GM12891 (cell line): Measurements from ENCODE around the gene SPATS2.
A peak's percentile ranks its signal among the peaks of the same experiment; 100 is the strongest.

Experiments used
- DNase-seq: peaks from one replicate; pipeline ENCODE4 v3.0.0; 2011; ENCODE audit warnings: low spot score; ENCODE audit not compliant: insufficient read length
- FAIRE-seq: peaks from 2 replicates; lab custom pipeline; 2011; peaks lifted over from hg19 to GRCh38; lab: Jason Lieb, UNC
- PAX5 ChIP-seq: IDR thresholded peaks from 2 replicates; pipeline ENCODE4 v1.6.1; 2011; ENCODE audit warnings: low read length, moderate library complexity, mild to moderate bottlenecking; ENCODE audit not compliant: insufficient read depth, severe bottlenecking
- POLR2A ChIP-seq: IDR thresholded peaks from 2 replicates; pipeline ENCODE4 v1.6.1; 2011; ENCODE audit warnings: low read depth, low read length, control low read depth
- POLR2AphosphoS5 ChIP-seq: IDR thresholded peaks from 2 replicates; pipeline ENCODE4 v1.6.1; 2011; ENCODE audit warnings: low read depth, low read length, control low read depth
- POU2F2 ChIP-seq: IDR thresholded peaks from 2 replicates; pipeline ENCODE4 v1.6.1; 2011; ENCODE audit warnings: low read depth, mild to moderate bottlenecking, control low read depth, low read length, moderate library complexity
- SPI1 ChIP-seq: IDR thresholded peaks from 2 replicates; pipeline ENCODE4 v1.6.1; 2011; ENCODE audit warnings: low read depth, low read length, control low read depth
- TAF1 ChIP-seq: IDR thresholded peaks from 2 replicates; pipeline ENCODE4 v1.6.1; 2011; ENCODE audit warnings: low read depth, low read length, control low read depth

Gene SPATS2

GRCh38 chr12:49483619-49484018 is 116.4 kb downstream of the SPATS2 start:
- TF ChIP-seq POLR2A, result no peak
- TF ChIP-seq TAF1, result no peak
- TF ChIP-seq SPI1, result no peak
- no peak for TF ChIP-seq PAX5
- TF ChIP-seq POU2F2, result no peak
- no peak for TF ChIP-seq POLR2AphosphoS5
- DNase-seq, result no peak
- FAIRE-seq, result no peak

GRCh38 chr12:49487605-49488004 is 120.3 kb downstream of the SPATS2 start:
- TF ChIP-seq SPI1, result no peak
- no peak for TF ChIP-seq PAX5
- FAIRE-seq, result no peak

GRCh38 chr12:49489154-49489553 is 121.9 kb downstream of the SPATS2 start:
- TF ChIP-seq SPI1 (no peak), POLR2A (no peak), PAX5 (no peak), TAF1 (no peak), POLR2AphosphoS5 (no peak), POU2F2 (no peak)
- no peak for FAIRE-seq
- no peak for DNase-seq

More at GRCh38 chr12:49487605-49488004, 120.3 kb downstream of the SPATS2 start:
- DNase-seq, result no peak

- TF ChIP-seq TAF1 (no peak), POU2F2 (no peak), SPI1 (no peak), PAX5 (no peak), POLR2A (no peak), POLR2AphosphoS5 (no peak)
- DNase-seq, result no peak
- no peak for FAIRE-seq
Observed at GRCh38 chr12:49489720-49490119, 122.5 kb downstream of the SPATS2 start.

GRCh38 chr12:49491823-49492222 is 124.6 kb downstream of the SPATS2 start:
- DNase-seq (no peak), FAIRE-seq (no peak)
- TF ChIP-seq POLR2A, result no peak
- TF ChIP-seq POU2F2, result no peak
- TF ChIP-seq PAX5, result no peak
- no peak for TF ChIP-seq SPI1
- TF ChIP-seq TAF1, result no peak
- no peak for TF ChIP-seq POLR2AphosphoS5

- TF ChIP-seq PAX5 (no peak), SPI1 (no peak), POLR2AphosphoS5 (no peak), POU2F2 (no peak), TAF1 (no peak)
- FAIRE-seq (no peak), DNase-seq (no peak)
Observed at GRCh38 chr12:49493900-49494299, 126.6 kb downstream of the SPATS2 start.

- TF ChIP-seq POU2F2, result no peak
- TF ChIP-seq POLR2AphosphoS5, result no peak
- no peak for TF ChIP-seq POLR2A
- TF ChIP-seq SPI1, result no peak
- no peak for TF ChIP-seq TAF1
- no peak for TF ChIP-seq PAX5
- DNase-seq (no peak), FAIRE-seq (no peak)
Observed at GRCh38 chr12:49496417-49497360, 129.4 kb downstream of the SPATS2 start.

GRCh38 chr12:49501895-49502294 is 134.6 kb downstream of the SPATS2 start:
- DNase-seq (no peak), FAIRE-seq (peak; percentile 62)
- TF ChIP-seq POU2F2, result no peak
- no peak for TF ChIP-seq POLR2A
- no peak for TF ChIP-seq TAF1
- no peak for TF ChIP-seq POLR2AphosphoS5
- no peak for TF ChIP-seq SPI1
- TF ChIP-seq PAX5, result no peak

GRCh38 chr12:49502590-49502989 is 135.3 kb downstream of the SPATS2 start:
- DNase-seq (no peak), FAIRE-seq (no peak)
- TF ChIP-seq POLR2AphosphoS5 (no peak), POU2F2 (no peak), TAF1 (no peak), PAX5 (no peak), POLR2A (no peak), SPI1 (no peak)

GRCh38 chr12:49503674-49504180 is 136.5 kb downstream of the SPATS2 start:
- FAIRE-seq (no peak), DNase-seq (no peak)
- TF ChIP-seq POLR2AphosphoS5, result no peak
- TF ChIP-seq PAX5, result no peak
- no peak for TF ChIP-seq POU2F2
- TF ChIP-seq SPI1, result no peak
- no peak for TF ChIP-seq TAF1
- TF ChIP-seq POLR2A, result no peak
